MM.1S (cell line): Measurements from ENCODE around the gene LRIT3.

Experiments
- DNase-seq: peaks from one replicate; pipeline ENCODE4 v3.0.0-alpha.2; 2015
- H2AFZ ChIP-seq: fragments of 300-600 bp; sonication (generic); 2 replicates; pipeline ENCODE4 v1.6.0; 2016; ENCODE audit warnings: antibody characterized with exemption, low read length
- H3F3A ChIP-seq: fragments of 300-600 bp; sonication (generic); 2 replicates; pipeline ENCODE4 v1.6.1; 2016; ENCODE audit warnings: mild to moderate bottlenecking, antibody characterized with exemption, low read length, moderate library complexity, mixed read lengths; ENCODE audit not compliant: insufficient read depth
- H3K27ac ChIP-seq: fragments of 300-600 bp; sonication (generic); 2 replicates; pipeline ENCODE4 v1.5.1; 2016; ENCODE audit warnings: mild to moderate bottlenecking, low read length
- H3K27me3 ChIP-seq: fragments of 300-600 bp; sonication (generic); replicated peaks from 2 replicates; pipeline ENCODE4 v1.6.0; 2016; ENCODE audit warnings: low read length; ENCODE audit not compliant: insufficient read depth
- H3K36me3 ChIP-seq: fragments of 300-600 bp; sonication (generic); replicated peaks from 2 replicates; pipeline ENCODE4 v1.6.1; 2016; ENCODE audit warnings: mild to moderate bottlenecking, low read length, mixed read lengths; ENCODE audit not compliant: insufficient read depth
- H3K4me1 ChIP-seq: fragments of 300-600 bp; sonication (generic); 2 replicates; pipeline ENCODE4 v1.6.1; 2016; ENCODE audit warnings: low read length, mixed read lengths
- H3K4me2 ChIP-seq: fragments of 300-600 bp; sonication (generic); 2 replicates; pipeline ENCODE4 v1.6.0; 2016; ENCODE audit warnings: low read depth, low read length
- H3K4me3 ChIP-seq: fragments of 300-600 bp; sonication (generic); 2 replicates; pipeline ENCODE4 v1.5.1; 2016; ENCODE audit warnings: low read length, mixed read lengths
- H3K79me2 ChIP-seq: fragments of 300-600 bp; sonication (generic); 2 replicates; pipeline ENCODE4 v1.6.1; 2016; ENCODE audit warnings: mixed run types, low read length, mixed read lengths
- H3K9ac ChIP-seq: fragments of 300-600 bp; sonication (generic); 2 replicates; pipeline ENCODE4 v1.6.1; 2016; ENCODE audit warnings: low read length, mixed read lengths
- H3K9me2 ChIP-seq: fragments of 300-600 bp; sonication (generic); replicated peaks from 2 replicates; pipeline ENCODE4 v1.6.1; 2016; ENCODE audit warnings: mild to moderate bottlenecking, low read length, mixed read lengths; ENCODE audit not compliant: insufficient read depth
- H3K9me3 ChIP-seq: fragments of 300-600 bp; sonication (generic); replicated peaks from 2 replicates; pipeline ENCODE4 v1.6.1; 2016; ENCODE audit warnings: mild to moderate bottlenecking, low read length, mixed read lengths; ENCODE audit not compliant: insufficient read depth
- H4K20me1 ChIP-seq: fragments of 300-600 bp; sonication (generic); 2 replicates; pipeline ENCODE4 v1.6.1; 2016; ENCODE audit warnings: mild to moderate bottlenecking, low read length, moderate library complexity, mixed read lengths; ENCODE audit not compliant: insufficient read depth
- CTCF ChIP-seq: fragments of 300-600 bp; sonication (generic); IDR thresholded peaks from 2 replicates; pipeline ENCODE4 v1.5.1; 2016; ENCODE audit warnings: antibody characterized with exemption, low read length, mixed read lengths
- EZH2 ChIP-seq: fragments of 300-600 bp; sonication (generic); optimal IDR thresholded peaks from 2 replicates; pipeline ENCODE3; 2017; ENCODE audit warnings: low read depth, mild to moderate bottlenecking, antibody characterized with exemption, low read length, mixed read lengths
- EZH2phosphoT487 ChIP-seq: fragments of 300-600 bp; sonication (generic); IDR thresholded peaks from 2 replicates; pipeline ENCODE4 v1.6.1; 2018; ENCODE audit warnings: antibody characterized with exemption, low read length

LRIT3 gene

GRCh38 chr4:109833756-109834155, 14.2 kb upstream of the LRIT3 start:
- H3K4me3 ChIP-seq = no peak overlapping the region
- no peak overlapping the region for H3K9ac ChIP-seq
- TF ChIP-seq EZH2 = no peak
- no peak for TF ChIP-seq CTCF
- TF ChIP-seq EZH2phosphoT487 = no peak
- no peak overlapping the region for H3K27ac ChIP-seq
- H3K9me2 ChIP-seq = no peaks in the 10 kb centered on the region
- DNase-seq = no peak
- no peaks in the 10 kb centered on the region for H4K20me1 ChIP-seq
- no peaks in the 10 kb centered on the region for H3K4me1 ChIP-seq
- H3K79me2 ChIP-seq = no peaks in the 10 kb centered on the region
- no peak overlapping the region for H3K4me2 ChIP-seq
- H3K36me3 ChIP-seq = no peaks in the 10 kb centered on the region
- H3K9me3 ChIP-seq = no peaks in the 10 kb centered on the region
- no peak overlapping the region for H2AFZ ChIP-seq
- H3F3A ChIP-seq = no peaks in the 10 kb centered on the region
- no peaks in the 10 kb centered on the region for H3K27me3 ChIP-seq

- DNase-seq = no peak
- H3K79me2 ChIP-seq = no peaks in the 10 kb centered on the region
- no peak overlapping the region for H3K27ac ChIP-seq
- H3K36me3 ChIP-seq = no peaks in the 10 kb centered on the region
- H3K27me3 ChIP-seq = no peaks in the 10 kb centered on the region
- no peaks in the 10 kb centered on the region for H4K20me1 ChIP-seq
- H3K4me2 ChIP-seq = no peak overlapping the region
- H3K4me3 ChIP-seq = no peak overlapping the region
- no peaks in the 10 kb centered on the region for H3K9me2 ChIP-seq
- H3K9me3 ChIP-seq = no peaks in the 10 kb centered on the region
- no peaks in the 10 kb centered on the region for H3K4me1 ChIP-seq
- H2AFZ ChIP-seq = no peak overlapping the region
- no peaks in the 10 kb centered on the region for H3F3A ChIP-seq
- TF ChIP-seq EZH2 (no peak), CTCF (no peak), EZH2phosphoT487 (no peak)
- no peak overlapping the region for H3K9ac ChIP-seq
Observed at GRCh38 chr4:109836985-109837384, 10.9 kb upstream of the LRIT3 start.

DNA sequence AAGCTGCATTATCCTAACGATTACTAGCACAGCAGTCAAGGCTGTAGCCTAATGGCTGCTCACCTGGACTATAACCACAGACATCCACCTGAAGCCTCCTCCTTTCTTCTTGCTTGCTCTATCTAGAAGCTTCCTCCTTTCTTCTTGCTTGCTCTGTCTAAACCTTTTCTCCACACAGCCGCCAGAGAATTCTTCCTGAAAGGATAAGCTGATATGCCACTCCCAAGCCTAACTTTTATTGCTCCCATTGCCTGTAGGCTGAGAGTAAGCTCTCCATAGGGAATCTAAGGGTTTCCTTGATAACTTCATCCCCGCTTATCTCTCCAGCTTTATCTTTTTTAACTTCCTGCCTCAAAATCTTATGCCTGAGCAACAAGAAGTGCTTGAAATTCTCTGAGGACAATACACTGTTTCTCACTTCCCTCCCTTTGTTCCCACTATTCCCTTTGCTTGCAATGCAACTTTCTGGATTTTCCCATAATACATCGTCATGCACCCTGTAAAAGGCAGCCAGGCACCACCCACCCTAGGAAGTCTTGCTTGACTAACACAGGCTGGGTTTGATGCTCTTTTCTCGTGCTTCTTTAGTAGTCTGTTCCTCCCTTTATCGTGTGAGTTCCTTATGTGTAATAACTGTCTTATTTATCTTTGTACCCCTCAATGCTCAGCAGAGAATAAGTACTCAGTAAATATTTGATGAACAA, 1.4 kb upstream of the LRIT3 start:
- Histone ChIP-seq H3K27me3 (no peaks in the 10 kb centered on the region), H4K20me1 (no peaks in the 10 kb centered on the region), H3K27ac (no peak overlapping the region), H3K36me3 (no peaks in the 10 kb centered on the region), H3K9ac (no peak overlapping the region), H2AFZ (no peak overlapping the region), H3K4me3 (no peak overlapping the region), H3K4me2 (no peak overlapping the region), H3K9me3 (no peaks in the 10 kb centered on the region), H3K4me1 (no peaks in the 10 kb centered on the region), H3F3A (no peaks in the 10 kb centered on the region), H3K79me2 (no peaks in the 10 kb centered on the region), H3K9me2 (no peaks in the 10 kb centered on the region)
- DNase-seq = no peak
- TF ChIP-seq CTCF = no peak
